Neutrophil (primary cell): Measurements from ENCODE around the gene NFIA.

Source experiments
- H3K27ac ChIP-seq: fragments of 200-600 bp; sonication (generic); 2 replicates; pipeline ENCODE4 v1.5.1; 2016; ENCODE audit warnings: mild to moderate bottlenecking, moderate library complexity
- H3K27me3 ChIP-seq: fragments of 200-600 bp; sonication (generic); 2 replicates; pipeline ENCODE4 v1.6.0; 2016; ENCODE audit warnings: mild to moderate bottlenecking
- H3K36me3 ChIP-seq: fragments of 200-600 bp; sonication (generic); 2 replicates; pipeline ENCODE4 v1.5.1; 2017
- H3K4me1 ChIP-seq, 2 experiments: fragments of 200-600 bp in 1 of 2; sonication (generic) in 1 of 2; 1 replicate in 1 of 2; 2 replicates in 1 of 2; pipeline versions ENCODE4 v1.5.1 to v1.6.1; 2013 to 2016; ENCODE audit warnings: low read depth in 1 of 2, low read length in 1 of 2, mild to moderate bottlenecking in 1 of 2, moderate library complexity in 1 of 2; ENCODE audit not compliant: control insufficient read depth in 1 of 2, insufficient read depth in 1 of 2
- H3K4me3 ChIP-seq, 2 experiments: fragments of 200-600 bp in 1 of 2; sonication (generic) in 1 of 2; 1 replicate in 1 of 2; 2 replicates in 1 of 2; pipeline ENCODE4 v1.5.1; 2013 to 2016; ENCODE audit warnings: low read depth in 1 of 2, low read length in 1 of 2, mild to moderate bottlenecking in 1 of 2, moderate library complexity in 1 of 2
- H3K9me3 ChIP-seq: fragments of 200-600 bp; sonication (generic); 2 replicates; pipeline ENCODE4 v1.5.1; 2016
- TF ChIP-seq, protein P1 (sequence below): fragments of 200-600 bp; sonication (generic); IDR thresholded peaks from 2 replicates; pipeline ENCODE4 v1.5.1; 2016; ENCODE audit warnings: antibody characterized with exemption

Gene NFIA

DNA sequence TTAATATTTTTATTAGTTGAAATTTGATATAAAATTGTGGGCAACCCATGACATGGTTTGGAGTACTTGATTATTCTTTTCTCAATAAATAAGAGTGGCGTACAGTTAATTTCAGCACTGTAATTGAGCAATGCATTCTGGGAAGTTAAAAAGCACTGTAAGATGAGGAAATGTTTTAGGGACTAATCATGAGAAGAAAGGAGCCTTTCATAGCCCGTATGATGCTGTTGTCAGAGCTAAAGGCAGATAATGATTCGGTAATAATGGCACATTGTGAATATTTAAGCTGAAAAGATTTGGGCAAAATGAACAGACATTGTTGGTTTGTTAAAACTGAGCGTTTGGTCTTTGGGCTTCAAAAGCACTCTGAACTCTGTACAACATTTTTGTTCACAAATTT lies 139.3 kb downstream of the NFIA start:
- TF ChIP-seq, protein P1, sequence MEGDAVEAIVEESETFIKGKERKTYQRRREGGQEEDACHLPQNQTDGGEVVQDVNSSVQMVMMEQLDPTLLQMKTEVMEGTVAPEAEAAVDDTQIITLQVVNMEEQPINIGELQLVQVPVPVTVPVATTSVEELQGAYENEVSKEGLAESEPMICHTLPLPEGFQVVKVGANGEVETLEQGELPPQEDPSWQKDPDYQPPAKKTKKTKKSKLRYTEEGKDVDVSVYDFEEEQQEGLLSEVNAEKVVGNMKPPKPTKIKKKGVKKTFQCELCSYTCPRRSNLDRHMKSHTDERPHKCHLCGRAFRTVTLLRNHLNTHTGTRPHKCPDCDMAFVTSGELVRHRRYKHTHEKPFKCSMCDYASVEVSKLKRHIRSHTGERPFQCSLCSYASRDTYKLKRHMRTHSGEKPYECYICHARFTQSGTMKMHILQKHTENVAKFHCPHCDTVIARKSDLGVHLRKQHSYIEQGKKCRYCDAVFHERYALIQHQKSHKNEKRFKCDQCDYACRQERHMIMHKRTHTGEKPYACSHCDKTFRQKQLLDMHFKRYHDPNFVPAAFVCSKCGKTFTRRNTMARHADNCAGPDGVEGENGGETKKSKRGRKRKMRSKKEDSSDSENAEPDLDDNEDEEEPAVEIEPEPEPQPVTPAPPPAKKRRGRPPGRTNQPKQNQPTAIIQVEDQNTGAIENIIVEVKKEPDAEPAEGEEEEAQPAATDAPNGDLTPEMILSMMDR = no peak
- no peak overlapping the region for H3K4me3 ChIP-seq
- H3K36me3 ChIP-seq = no peaks in the 10 kb centered on the region
- no peak overlapping the region for H3K27ac ChIP-seq
- no peaks in the 10 kb centered on the region for H3K9me3 ChIP-seq
- H3K27me3 ChIP-seq = no peaks in the 10 kb centered on the region
- H3K4me1 ChIP-seq = no peaks in the 10 kb centered on the region

DNA sequence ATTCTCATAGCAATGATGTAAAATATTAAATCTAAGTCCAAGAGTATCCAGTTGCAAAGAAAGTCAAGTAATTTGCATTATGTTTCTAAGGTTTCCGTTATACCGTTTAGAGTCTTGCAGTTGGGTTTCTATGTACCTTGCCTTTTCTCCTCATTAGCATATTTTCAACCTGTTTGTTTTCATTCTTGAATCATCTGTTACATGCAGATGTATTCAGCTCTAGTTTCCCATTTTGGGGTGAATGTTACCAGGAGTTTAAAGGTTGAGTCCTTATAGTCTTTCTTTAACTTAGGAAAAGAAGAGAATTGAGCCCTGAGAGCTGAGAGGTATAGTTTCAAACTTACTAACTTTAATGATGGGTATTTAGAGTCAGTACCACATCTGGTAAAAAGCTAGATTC lies 139.9 kb downstream of the NFIA start:
- Histone ChIP-seq H3K4me3 (no peak overlapping the region), H3K27ac (no peak overlapping the region), H3K27me3 (no peaks in the 10 kb centered on the region), H3K36me3 (no peaks in the 10 kb centered on the region), H3K4me1 (no peaks in the 10 kb centered on the region), H3K9me3 (no peaks in the 10 kb centered on the region)
- TF ChIP-seq, protein P1 = no peak

GRCh38 chr1:61223140-61223539 lies 140.8 kb downstream of the NFIA start:
- H3K4me3 ChIP-seq = no peak overlapping the region
- no peak overlapping the region for H3K27ac ChIP-seq
- TF ChIP-seq, protein P1 = no peak
- H3K9me3 ChIP-seq = no peaks in the 10 kb centered on the region
- no peaks in the 10 kb centered on the region for H3K4me1 ChIP-seq
- H3K27me3 ChIP-seq = no peaks in the 10 kb centered on the region
- no peaks in the 10 kb centered on the region for H3K36me3 ChIP-seq

DNA sequence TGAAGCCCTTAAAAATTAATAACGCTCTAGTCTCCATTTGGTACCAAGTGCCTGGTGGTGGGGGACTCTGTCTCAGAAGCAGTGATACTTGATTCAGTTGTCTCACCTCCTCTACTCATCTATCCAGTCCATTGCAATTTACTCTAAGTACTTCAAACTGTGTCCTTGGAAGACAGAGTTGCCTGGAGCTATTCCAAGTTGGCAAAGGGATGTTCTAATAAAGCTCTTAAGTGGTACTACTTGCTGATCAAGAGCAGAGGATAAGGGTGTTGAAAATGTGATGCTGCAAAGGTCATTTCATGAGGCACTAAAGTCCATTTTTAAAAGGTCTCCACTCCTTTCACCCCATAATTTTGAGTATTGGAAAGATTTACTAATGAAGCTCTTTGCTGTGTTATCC lies 142.2 kb downstream of the NFIA start:
- H3K27me3 ChIP-seq = no peaks in the 10 kb centered on the region
- no peak overlapping the region for H3K4me3 ChIP-seq
- no peaks in the 10 kb centered on the region for H3K4me1 ChIP-seq
- H3K36me3 ChIP-seq = no peaks in the 10 kb centered on the region
- H3K27ac ChIP-seq = no peak overlapping the region
- TF ChIP-seq, protein P1 = no peak
- H3K9me3 ChIP-seq = no peaks in the 10 kb centered on the region

DNA sequence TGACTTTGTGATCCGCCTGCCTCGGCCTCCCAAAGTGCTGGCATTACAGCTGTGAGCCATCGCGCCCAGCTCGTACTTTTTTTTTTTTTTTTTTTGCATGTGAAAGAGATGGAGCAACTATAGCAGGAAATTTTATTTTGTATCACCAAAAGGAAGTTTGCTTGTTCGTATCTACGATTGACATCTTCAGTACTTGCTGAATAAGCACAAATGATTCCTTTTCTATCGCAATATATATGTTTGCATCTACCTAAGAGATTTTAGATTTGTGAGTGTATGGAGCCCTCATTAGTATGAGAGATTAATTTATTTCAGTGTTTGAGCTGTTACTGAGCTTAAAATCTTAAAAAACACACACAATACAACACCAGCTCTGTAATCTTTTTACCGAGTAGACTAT lies 143.1 kb downstream of the NFIA start:
- H3K9me3 ChIP-seq = no peaks in the 10 kb centered on the region
- TF ChIP-seq, protein P1 = no peak
- H3K27me3 ChIP-seq = no peaks in the 10 kb centered on the region
- no peak overlapping the region for H3K27ac ChIP-seq
- H3K36me3 ChIP-seq = no peaks in the 10 kb centered on the region
- H3K4me3 ChIP-seq = no peak overlapping the region
- no peaks in the 10 kb centered on the region for H3K4me1 ChIP-seq
